SK-N-SH (cell line): ENCODE measurements around the gene AVPR2. TPM values are rescaled to one million over a fixed set of nuclear protein-coding genes. Genes with fewer than 3 reads are reported as not detected.
A peak's percentile ranks its signal among the peaks of the same experiment; 100 is the strongest.

Experiments
- CTCF ChIA-PET: fragments of 300-600, 350-600 bp; formaldehyde crosslinking; extraction: SDS; loops from one replicate; lab custom pipeline; 2021; lab: Yijun Ruan, JAX
- POLR2A ChIA-PET: fragments of 350-600 bp; sonication (Branson Sonifier 250); formaldehyde crosslinking; extraction: SDS; loops from one replicate; lab custom pipeline; 2020; ENCODE audit warnings: antibody characterized with exemption, inconsistent platforms; lab: Yijun Ruan, JAX
- DNase-seq: peaks from one replicate; pipeline ENCODE4 v3.0.0; 2012
- H2AFZ ChIP-seq: fragments of 200-600 bp; sonication (generic); 2 replicates; pipeline ENCODE4 v1.8.1; 2016; ENCODE audit warnings: antibody characterized with exemption, mild to moderate bottlenecking, low read depth
- H3F3A ChIP-seq: fragments of 200-600 bp; sonication (generic); replicated peaks from 2 replicates; pipeline ENCODE3; 2016; ENCODE audit warnings: antibody characterized with exemption, mild to moderate bottlenecking; ENCODE audit not compliant: insufficient read depth
- H3K27ac ChIP-seq, 2 experiments: fragments of 200-500 bp in 1 of 2; fragments of 200-600 bp in 1 of 2; sonication (Bioruptor generic) in 1 of 2; sonication (generic), shearing (Covaris generic) in 1 of 2; 2 replicates each; pipeline versions ENCODE4 v1.5.1 to v1.6.1; 2014 to 2016; ENCODE audit warnings: low read depth in 2 of 2, inconsistent platforms in 1 of 2, low read length in 1 of 2, mild to moderate bottlenecking in 1 of 2, mixed read lengths in 1 of 2
- H3K27me3 ChIP-seq: fragments of 200-600 bp; sonication (generic), shearing (Covaris generic); 2 replicates; pipeline ENCODE4 v1.6.1; 2016; ENCODE audit warnings: mixed run types; ENCODE audit not compliant: insufficient read depth
- H3K36me3 ChIP-seq, 2 experiments: fragments of 200-500 bp in 1 of 2; fragments of 200-600 bp in 1 of 2; sonication (Bioruptor generic) in 1 of 2; sonication (generic) in 1 of 2; replicated peaks in 1 of 2; 2 replicates each; pipeline versions ENCODE3 to v1.5.1; 2014 to 2016; ENCODE audit warnings: low read length in 1 of 2, mild to moderate bottlenecking in 1 of 2; ENCODE audit not compliant: insufficient read depth in 2 of 2, control insufficient read depth in 1 of 2
- H3K4me1 ChIP-seq, 2 experiments: fragments of 200-500 bp in 1 of 2; fragments of 200-600 bp in 1 of 2; sonication (Bioruptor generic) in 1 of 2; sonication (generic), shearing (Covaris generic) in 1 of 2; 2 replicates each; pipeline versions ENCODE4 v1.5.1 to v1.6.1; 2014 to 2016; ENCODE audit warnings: low read depth in 1 of 2, low read length in 1 of 2, mixed run types in 1 of 2; ENCODE audit not compliant: insufficient read depth in 2 of 2, control insufficient read depth in 1 of 2
- H3K4me2 ChIP-seq: fragments of 200-600 bp; sonication (generic), shearing (Covaris generic); 2 replicates; pipeline ENCODE4 v1.6.1; 2017; ENCODE audit warnings: mixed run types
- H3K4me3 ChIP-seq, 2 experiments: fragments of 200-500 bp in 1 of 2; fragments of 200-600 bp in 1 of 2; sonication (Bioruptor generic) in 1 of 2; sonication (generic), shearing (Covaris generic) in 1 of 2; 2 replicates each; pipeline versions ENCODE4 v1.5.1 to v1.8.1; 2014 to 2016; ENCODE audit warnings: low read depth in 2 of 2, inconsistent platforms in 1 of 2, low read length in 1 of 2, mild to moderate bottlenecking in 1 of 2, mixed read lengths in 1 of 2, moderate library complexity in 1 of 2
- H3K79me2 ChIP-seq: fragments of 200-600 bp; sonication (generic); 2 replicates; pipeline ENCODE4 v1.8.1; 2017; ENCODE audit warnings: mild to moderate bottlenecking; ENCODE audit not compliant: insufficient read depth
- H3K9ac ChIP-seq: fragments of 200-600 bp; sonication (generic); 2 replicates; pipeline ENCODE4 v1.6.1; 2017; ENCODE audit warnings: mixed run types
- H3K9me2 ChIP-seq: fragments of 200-600 bp; sonication (generic); 2 replicates; pipeline ENCODE4 v1.6.1; 2017; ENCODE audit warnings: mixed run types
- H3K9me3 ChIP-seq: fragments of 200-600 bp; sonication (generic); 2 replicates; pipeline ENCODE4 v1.6.1; 2017; ENCODE audit warnings: mixed run types, mild to moderate bottlenecking, moderate library complexity
- H4K20me1 ChIP-seq: fragments of 200-600 bp; sonication (generic); 2 replicates; pipeline ENCODE4 v1.6.1; 2017; ENCODE audit warnings: mild to moderate bottlenecking, mixed run types; ENCODE audit not compliant: insufficient read depth
- ELF1 ChIP-seq: IDR thresholded peaks from 2 replicates; pipeline ENCODE4 v1.4.0; 2012
- GATA2 ChIP-seq: sonication (generic); formaldehyde crosslinking; IDR thresholded peaks from 2 replicates; pipeline ENCODE4 v1.5.0; 2020; ENCODE audit warnings: mild to moderate bottlenecking, missing genetic modification reagents
- IRF3 ChIP-seq: fragments of 150-350 bp; IDR thresholded peaks from 2 replicates; pipeline ENCODE4 v1.6.1; 2016; ENCODE audit warnings: mild to moderate bottlenecking, low read depth, low read length
- MXI1 ChIP-seq: IDR thresholded peaks from 2 replicates; pipeline ENCODE4 v1.6.1; 2012; ENCODE audit warnings: mild to moderate bottlenecking, low read depth, low read length, improper control_type of control experiment
- RAD21 ChIP-seq: IDR thresholded peaks from 2 replicates; pipeline ENCODE4 v1.6.1; 2012; ENCODE audit warnings: mild to moderate bottlenecking, low read length
- TAF1 ChIP-seq: IDR thresholded peaks from 2 replicates; pipeline ENCODE4 v1.6.1; 2012; ENCODE audit warnings: low read depth, mild to moderate bottlenecking, low read length, moderate library complexity, borderline replicate concordance
- WGBS: methylation state at CpG from one replicate; pipeline ENCODE4 v1.1.6; 2017; ENCODE audit warnings: low lambda C conversion rate; 5-methylcytosine and 5-hydroxymethylcytosine counted together
- polyA plus RNA-seq, 3 experiments: library from polyadenylated mRNA; depleted of rRNA; stranded (reverse); fragments of >200 nt; gene quantifications; 2 replicates each; pipeline ENCODE4 v1.2.3, GENCODE V29; 2012
- TF ChIP-seq, protein P1 (sequence below): IDR thresholded peaks from 2 replicates; pipeline ENCODE4 v1.6.1; 2012; ENCODE audit warnings: mild to moderate bottlenecking, low read depth, low read length, moderate library complexity

The AVPR2 gene
- polyA plus RNA-seq, 1 of the 3 experiments (the other 2 are of a cell fraction), result not detected

DNA sequence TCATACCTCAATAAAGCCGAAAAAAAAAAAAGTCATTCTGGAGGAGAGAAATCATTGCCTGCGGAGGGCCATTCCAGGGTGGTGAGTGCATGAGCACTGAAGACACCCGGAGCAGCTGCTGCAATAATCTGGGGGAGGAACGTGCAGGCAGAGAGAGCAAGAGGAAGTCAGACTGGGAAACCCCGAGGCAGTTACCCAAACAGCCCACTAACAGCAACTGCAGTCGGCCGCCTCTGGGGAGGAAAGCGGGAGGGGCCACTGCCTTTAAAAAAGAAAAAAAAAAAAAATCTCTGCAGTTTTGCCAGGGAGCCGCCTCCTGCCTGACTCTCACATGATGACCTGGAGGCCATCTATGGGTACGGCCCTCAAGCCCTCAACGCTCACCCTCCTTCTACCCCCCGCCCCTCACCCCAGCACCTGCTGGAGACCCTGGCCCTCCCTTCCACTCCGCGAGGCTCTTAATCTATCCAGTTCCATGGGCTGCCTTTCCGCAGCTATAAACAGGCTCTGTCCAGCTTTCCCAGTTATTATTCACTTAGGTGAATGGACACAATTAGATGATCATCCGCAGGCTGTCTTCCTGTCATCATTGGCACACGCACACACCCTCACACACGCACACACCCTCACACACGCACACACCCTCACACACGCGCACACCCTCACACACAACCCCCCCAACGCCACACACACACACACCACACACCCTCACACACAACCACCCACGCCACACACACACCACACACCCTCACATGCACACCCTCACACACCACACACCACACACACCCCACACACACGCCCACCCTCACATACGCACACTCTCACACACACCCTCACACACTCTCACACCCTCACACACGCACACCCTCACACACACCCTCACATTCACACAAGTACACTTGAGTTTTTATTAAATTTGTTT, 3.4 kb upstream of the AVPR2 start:
- Histone ChIP-seq H4K20me1 (no peaks in the 10 kb centered on the region), H2AFZ (no peak overlapping the region), H3F3A (no peaks in the 10 kb centered on the region), H3K36me3 (no peaks in the 10 kb centered on the region), H3K27ac (peak overlapping the region in 1 of 2 experiments; percentile 40; a peak in 2 of 4 replicates), H3K4me2 (no peak overlapping the region), H3K79me2 (no peaks in the 10 kb centered on the region), H3K9me2 (no peaks in the 10 kb centered on the region), H3K9me3 (no peaks in the 10 kb centered on the region), H3K4me3 (no peak overlapping the region), H3K9ac (no peak overlapping the region), H3K4me1 (peaks cover 0 to 33% of the 10 kb centered on the region in 2 experiments; a peak in 1 of 4 replicates), H3K27me3 (peaks cover 24% of the 10 kb centered on the region)
- ChIA-PET POLR2A (interaction anchor here (0.6 to 1.0 kb wide), 6 partner anchors 9 to 393 kb away, joined by 3 to 5 read pairs (median 3); no protein-coding TSS in a partner anchor), CTCF (interaction anchor here (0.7 to 2.0 kb wide), 9 partner anchors 10 to 338 kb away, joined by 3 to 8 read pairs (median 4); no protein-coding TSS in a partner anchor)
- DNase-seq, result peak; percentile 69
- WGBS, result 29% methylated on average over 26 of the region's 26 CpGs
- TF ChIP-seq, protein P1, sequence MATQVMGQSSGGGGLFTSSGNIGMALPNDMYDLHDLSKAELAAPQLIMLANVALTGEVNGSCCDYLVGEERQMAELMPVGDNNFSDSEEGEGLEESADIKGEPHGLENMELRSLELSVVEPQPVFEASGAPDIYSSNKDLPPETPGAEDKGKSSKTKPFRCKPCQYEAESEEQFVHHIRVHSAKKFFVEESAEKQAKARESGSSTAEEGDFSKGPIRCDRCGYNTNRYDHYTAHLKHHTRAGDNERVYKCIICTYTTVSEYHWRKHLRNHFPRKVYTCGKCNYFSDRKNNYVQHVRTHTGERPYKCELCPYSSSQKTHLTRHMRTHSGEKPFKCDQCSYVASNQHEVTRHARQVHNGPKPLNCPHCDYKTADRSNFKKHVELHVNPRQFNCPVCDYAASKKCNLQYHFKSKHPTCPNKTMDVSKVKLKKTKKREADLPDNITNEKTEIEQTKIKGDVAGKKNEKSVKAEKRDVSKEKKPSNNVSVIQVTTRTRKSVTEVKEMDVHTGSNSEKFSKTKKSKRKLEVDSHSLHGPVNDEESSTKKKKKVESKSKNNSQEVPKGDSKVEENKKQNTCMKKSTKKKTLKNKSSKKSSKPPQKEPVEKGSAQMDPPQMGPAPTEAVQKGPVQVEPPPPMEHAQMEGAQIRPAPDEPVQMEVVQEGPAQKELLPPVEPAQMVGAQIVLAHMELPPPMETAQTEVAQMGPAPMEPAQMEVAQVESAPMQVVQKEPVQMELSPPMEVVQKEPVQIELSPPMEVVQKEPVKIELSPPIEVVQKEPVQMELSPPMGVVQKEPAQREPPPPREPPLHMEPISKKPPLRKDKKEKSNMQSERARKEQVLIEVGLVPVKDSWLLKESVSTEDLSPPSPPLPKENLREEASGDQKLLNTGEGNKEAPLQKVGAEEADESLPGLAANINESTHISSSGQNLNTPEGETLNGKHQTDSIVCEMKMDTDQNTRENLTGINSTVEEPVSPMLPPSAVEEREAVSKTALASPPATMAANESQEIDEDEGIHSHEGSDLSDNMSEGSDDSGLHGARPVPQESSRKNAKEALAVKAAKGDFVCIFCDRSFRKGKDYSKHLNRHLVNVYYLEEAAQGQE, result peak; percentile 64; the same call in 1 of the 2 replicates
- TF ChIP-seq GATA2 (CRISPR knock-in tag), result no peak

DNA sequence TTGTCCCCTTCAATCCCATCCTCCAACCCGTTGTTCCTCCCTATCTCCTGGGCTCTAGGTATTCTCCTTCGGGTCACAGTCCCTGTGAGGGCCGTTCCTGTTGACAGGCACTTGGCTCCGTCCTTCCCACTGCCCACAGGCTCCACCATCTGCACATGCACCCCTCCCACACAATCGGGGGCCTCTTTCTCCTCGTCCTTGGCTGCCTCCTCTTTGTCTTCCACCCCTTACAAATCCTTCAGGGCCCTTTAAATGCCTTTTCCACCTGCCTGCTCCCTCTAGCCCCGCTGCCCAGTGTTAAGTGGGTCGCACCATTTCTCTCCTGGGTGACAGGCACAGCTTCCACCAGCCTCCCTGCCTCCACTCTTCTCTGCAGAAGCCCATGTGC, 2.7 kb upstream of the AVPR2 start:
- no peak overlapping the region for H3K9ac ChIP-seq
- CTCF ChIA-PET, result interaction anchor here (1.0 to 2.0 kb wide), 3 partner anchors 9 to 82 kb away, joined by 3 to 8 read pairs (median 3); no protein-coding TSS in a partner anchor
- POLR2A ChIA-PET, result no interaction called here
- WGBS, result 36% methylated on average over 8 of the region's 8 CpGs
- peak; percentile 27 for DNase-seq
- H3K9me3 ChIP-seq, result no peaks in the 10 kb centered on the region
- no peaks in the 10 kb centered on the region for H4K20me1 ChIP-seq
- no peak overlapping the region for H3K4me2 ChIP-seq
- peaks cover 0 to 33% of the 10 kb centered on the region in 2 experiments; a peak in 1 of 4 replicates for H3K4me1 ChIP-seq
- no peak overlapping the region for H2AFZ ChIP-seq
- no peak overlapping the region for H3K4me3 ChIP-seq
- peaks cover 25% of the 10 kb centered on the region for H3K27me3 ChIP-seq
- no peaks in the 10 kb centered on the region for H3K9me2 ChIP-seq
- H3K36me3 ChIP-seq, result no peaks in the 10 kb centered on the region
- H3K27ac ChIP-seq, result peak overlapping the region in 1 of 2 experiments; percentile 0; a peak in 2 of 4 replicates
- no peaks in the 10 kb centered on the region for H3F3A ChIP-seq
- TF ChIP-seq IRF3 (no peak), RAD21 (no peak), TAF1 (no peak), ELF1 (no peak), MXI1 (no peak)
- H3K79me2 ChIP-seq, result no peaks in the 10 kb centered on the region
